CD14-positive monocyte (primary cell): ENCODE measurements around the gene FLRT1. TPM values are rescaled to one million over a fixed set of nuclear protein-coding genes. Genes with fewer than 3 reads are reported as not detected.

ENCODE experiments used
- DNase-seq, 3 donors: peaks; one replicate each; pipeline ENCODE4 v3.0.0-alpha.2; 2011 to 2022
- H2AFZ ChIP-seq: 2 replicates; pipeline ENCODE4 v1.6.0; 2012; ENCODE audit warnings: mild to moderate bottlenecking, low read depth, low read length, inconsistent platforms; ENCODE audit not compliant: insufficient read depth, poor library complexity, severe bottlenecking
- H3K27ac ChIP-seq, 2 donors: 1 replicate in 1 of 2; 2 replicates in 1 of 2; pipeline ENCODE4 v1.5.1; 2012 to 2013; ENCODE audit warnings: low read length in 2 of 2, control low read depth in 1 of 2, inconsistent platforms in 1 of 2, low read depth in 1 of 2, mild to moderate bottlenecking in 1 of 2
- H3K27me3 ChIP-seq, 2 donors: one replicate each; pipeline versions ENCODE4 v1.6.0 to v1.6.1; 2011 to 2013; ENCODE audit warnings: low read length in 2 of 2; ENCODE audit not compliant: control insufficient read depth in 2 of 2, insufficient read depth in 2 of 2
- H3K36me3 ChIP-seq, 2 donors: replicated peaks in 1 of 2; 1 replicate in 1 of 2; 2 replicates in 1 of 2; pipeline versions ENCODE4 v1.5.1 to v1.6.1; 2012 to 2013; ENCODE audit warnings: low read length in 2 of 2, control low read depth in 1 of 2, inconsistent platforms in 1 of 2, mild to moderate bottlenecking in 1 of 2; ENCODE audit not compliant: insufficient read depth in 2 of 2, control insufficient read depth in 1 of 2
- H3K4me1 ChIP-seq, 2 donors: 1 replicate in 1 of 2; 2 replicates in 1 of 2; pipeline versions ENCODE4 v1.5.1 to v1.6.1; 2012 to 2013; ENCODE audit warnings: low read length in 2 of 2, control low read depth in 1 of 2, inconsistent platforms in 1 of 2, mild to moderate bottlenecking in 1 of 2, moderate library complexity in 1 of 2; ENCODE audit not compliant: insufficient read depth in 2 of 2, control insufficient read depth in 1 of 2
- H3K4me2 ChIP-seq: replicated peaks from 2 replicates; pipeline ENCODE3; 2012; ENCODE audit warnings: low read length, moderate library complexity, mild to moderate bottlenecking; ENCODE audit not compliant: poor library complexity, severe bottlenecking; ENCODE audit errors: extremely low read depth
- H3K4me3 ChIP-seq, 3 experiments: fragments of 200-600 bp in 1 of 3; sonication (generic) in 1 of 3; replicated peaks in 1 of 3; 1 replicate in 2 of 3; 2 replicates in 1 of 3; pipeline ENCODE4 v1.5.1; 2011 to 2013; ENCODE audit warnings: low read length in 3 of 3, mild to moderate bottlenecking in 3 of 3, control low read depth in 2 of 3, low read depth in 2 of 3, inconsistent platforms in 1 of 3, moderate library complexity in 1 of 3
- H3K79me2 ChIP-seq: 2 replicates; pipeline ENCODE4 v1.6.0; 2012; ENCODE audit warnings: mild to moderate bottlenecking, control low read depth, inconsistent platforms, low read length, moderate library complexity; ENCODE audit not compliant: insufficient read depth
- H3K9ac ChIP-seq: 2 replicates; pipeline ENCODE4 v1.6.0; 2017; ENCODE audit warnings: low read length, mild to moderate bottlenecking; ENCODE audit not compliant: insufficient read depth, poor library complexity, severe bottlenecking
- H3K9me3 ChIP-seq, 2 donors: replicated peaks in 1 of 2; 1 replicate in 1 of 2; 2 replicates in 1 of 2; pipeline versions ENCODE4 v1.5.1 to v1.6.1; 2012 to 2013; ENCODE audit warnings: low read length in 2 of 2, control low read depth in 1 of 2; ENCODE audit not compliant: control insufficient read depth in 1 of 2, insufficient read depth in 1 of 2
- H4K20me1 ChIP-seq: 2 replicates; pipeline ENCODE4 v1.6.0; 2012; ENCODE audit warnings: mild to moderate bottlenecking, low read length, control low read depth, moderate library complexity; ENCODE audit not compliant: insufficient read depth
- H3K27ac Mint-ChIP-seq, 7 donors: one replicate each; pipeline ENCODE4 v1.8.0; 2020; ENCODE audit warnings: mild to moderate bottlenecking in 7 of 7, mixed read lengths in 7 of 7, moderate library complexity in 6 of 7, inconsistent platforms in 2 of 7
- H3K27me3 Mint-ChIP-seq, 3 donors: one replicate each; pipeline ENCODE4 v1.8.0; 2021 to 2022; ENCODE audit warnings: low read depth in 3 of 3, mild to moderate bottlenecking in 3 of 3, mixed read lengths in 3 of 3, moderate library complexity in 3 of 3, inconsistent platforms in 1 of 3
- H3K36me3 Mint-ChIP-seq, 2 donors: one replicate each; pipeline ENCODE4 v1.8.0; 2020; ENCODE audit warnings: mixed read lengths in 2 of 2, inconsistent platforms in 1 of 2, mild to moderate bottlenecking in 1 of 2
- H3K4me1 Mint-ChIP-seq: one replicate; pipeline ENCODE4 v1.8.0; 2020; ENCODE audit warnings: mild to moderate bottlenecking, mixed read lengths
- H3K4me3 Mint-ChIP-seq, 2 donors: one replicate each; pipeline ENCODE4 v1.8.0; 2020; ENCODE audit warnings: mild to moderate bottlenecking in 2 of 2, mixed read lengths in 2 of 2, moderate library complexity in 1 of 2
- H3K9me3 Mint-ChIP-seq, 7 donors: one replicate each; pipeline ENCODE4 v1.8.0; 2020 to 2022; ENCODE audit warnings: mixed read lengths in 7 of 7, mild to moderate bottlenecking in 6 of 7, moderate library complexity in 6 of 7, inconsistent platforms in 2 of 7
- WGBS: methylation state at CpG from one replicate; pipeline ENCODE4 v1.1.5; 2013; ENCODE audit warnings: missing lambda C conversion rate; ENCODE audit not compliant: insufficient coverage; 5-methylcytosine and 5-hydroxymethylcytosine counted together
- intact Hi-C, 2 donors: fragments of 100-400 bp; cut with micrococcal nuclease; formaldehyde crosslinking; loops; one replicate each; pipeline versions ENCODE4 v1.15.0 to v1.15.1; 2023
- polyA plus RNA-seq, 3 donors: library from polyadenylated mRNA; depleted of rRNA in 1 of 3; unstranded in 2 of 3; stranded (reverse) in 1 of 3; fragments of 300-500 nt in 2 of 3; fragments of >200 nt in 1 of 3; fragmentation: Illumina TruSeq in 2 of 3; gene quantifications; 1 replicate in 2 of 3; 2 replicates in 1 of 3; pipeline ENCODE4 v1.2.3, GENCODE V29; 2012 to 2021
- TF ChIP-seq, protein P1 (sequence below): fragments of 200-600 bp; IDR thresholded peaks from one replicate; pipeline ENCODE4 v1.8.0; 2022; ENCODE audit warnings: antibody characterized with exemption, mild to moderate bottlenecking

Gene FLRT1
- polyA plus RNA-seq, 3 donors = not detected

DNA sequence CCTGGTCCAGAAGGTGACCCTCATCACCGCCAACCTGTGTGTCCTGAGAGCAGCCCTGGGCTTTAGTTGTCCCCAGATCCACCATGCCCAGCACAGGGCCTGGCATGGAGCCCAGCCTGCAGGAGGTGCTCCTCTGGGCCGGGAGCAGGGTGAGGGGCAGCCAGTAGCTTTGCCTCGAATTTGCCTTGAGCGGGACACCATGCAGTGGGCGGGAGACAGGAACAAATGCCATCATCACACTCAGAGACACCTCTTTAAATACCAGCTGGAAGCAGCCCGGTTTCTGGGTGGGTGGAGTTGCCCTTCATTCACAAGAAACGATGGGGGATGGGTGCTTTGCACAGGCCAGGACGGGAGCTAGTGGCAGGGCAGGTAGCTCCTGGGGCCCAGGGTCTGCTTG lies 19.3 kb downstream of the FLRT1 start:
- H3K27me3 ChIP-seq = peaks cover 0 to 13% of the 10 kb centered on the region in 2 donors
- H3K9ac ChIP-seq = no peak overlapping the region
- Mint-ChIP-seq H3K9me3 (no peaks in the 10 kb centered on the region), H3K36me3 (no peaks in the 10 kb centered on the region), H3K27ac (no peak overlapping the region), H3K27me3 (peaks cover 12 to 17% (median 16%) of the 10 kb centered on the region in 3 donors), H3K4me3 (no peak overlapping the region), H3K4me1 (no peaks in the 10 kb centered on the region)
- H3K36me3 ChIP-seq = no peaks in the 10 kb centered on the region
- TF ChIP-seq, protein P1, sequence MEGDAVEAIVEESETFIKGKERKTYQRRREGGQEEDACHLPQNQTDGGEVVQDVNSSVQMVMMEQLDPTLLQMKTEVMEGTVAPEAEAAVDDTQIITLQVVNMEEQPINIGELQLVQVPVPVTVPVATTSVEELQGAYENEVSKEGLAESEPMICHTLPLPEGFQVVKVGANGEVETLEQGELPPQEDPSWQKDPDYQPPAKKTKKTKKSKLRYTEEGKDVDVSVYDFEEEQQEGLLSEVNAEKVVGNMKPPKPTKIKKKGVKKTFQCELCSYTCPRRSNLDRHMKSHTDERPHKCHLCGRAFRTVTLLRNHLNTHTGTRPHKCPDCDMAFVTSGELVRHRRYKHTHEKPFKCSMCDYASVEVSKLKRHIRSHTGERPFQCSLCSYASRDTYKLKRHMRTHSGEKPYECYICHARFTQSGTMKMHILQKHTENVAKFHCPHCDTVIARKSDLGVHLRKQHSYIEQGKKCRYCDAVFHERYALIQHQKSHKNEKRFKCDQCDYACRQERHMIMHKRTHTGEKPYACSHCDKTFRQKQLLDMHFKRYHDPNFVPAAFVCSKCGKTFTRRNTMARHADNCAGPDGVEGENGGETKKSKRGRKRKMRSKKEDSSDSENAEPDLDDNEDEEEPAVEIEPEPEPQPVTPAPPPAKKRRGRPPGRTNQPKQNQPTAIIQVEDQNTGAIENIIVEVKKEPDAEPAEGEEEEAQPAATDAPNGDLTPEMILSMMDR = no peak
- no peak overlapping the region for H3K4me2 ChIP-seq
- 95% methylated on average over 4 of the region's 8 CpGs for WGBS
- H3K9me3 ChIP-seq = no peaks in the 10 kb centered on the region
- peaks cover 0 to under 1% of the 10 kb centered on the region in 2 donors for H3K4me1 ChIP-seq
- H3K79me2 ChIP-seq = no peaks in the 10 kb centered on the region
- DNase-seq = no peak
- H4K20me1 ChIP-seq = no peaks in the 10 kb centered on the region
- intact Hi-C loops = no loop called here
- H3K4me3 ChIP-seq = no peak overlapping the region
- H2AFZ ChIP-seq = no peak overlapping the region
- no peak overlapping the region for H3K27ac ChIP-seq

DNA sequence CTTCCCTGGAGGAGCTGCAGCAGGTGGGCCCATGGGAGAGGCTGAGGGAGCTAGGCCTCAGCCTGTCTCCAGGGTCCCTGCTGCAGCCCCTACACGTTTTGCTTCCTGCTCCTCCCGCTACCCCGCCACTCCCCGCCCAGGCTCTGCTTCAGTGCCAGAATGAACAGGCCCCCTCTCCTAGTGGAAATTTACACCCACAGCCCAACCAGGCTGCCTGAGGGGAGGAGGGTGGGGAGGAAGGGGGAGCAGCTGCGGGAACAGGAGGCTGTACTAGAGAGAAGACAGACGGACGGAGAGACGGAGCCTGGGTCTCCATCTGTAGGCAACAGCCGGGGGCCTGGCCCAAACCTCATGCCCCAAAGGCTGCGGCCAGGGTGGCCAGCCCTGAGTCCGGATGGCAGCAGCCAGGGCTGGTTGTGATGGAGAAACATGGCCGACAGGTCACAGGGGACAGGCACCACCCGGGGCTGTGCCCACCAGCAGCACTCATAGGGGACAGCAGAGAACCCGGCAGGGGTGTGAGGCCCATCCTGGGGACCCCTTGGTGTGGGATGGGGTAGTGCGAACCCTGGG lies 20.6 kb downstream of the FLRT1 start:
- Mint-ChIP-seq H3K4me3 (no peak overlapping the region), H3K9me3 (peaks cover 0 to 3% (median 0%) of the 10 kb centered on the region in 7 donors), H3K4me1 (peaks cover 9% of the 10 kb centered on the region), H3K36me3 (peaks cover 0 to 1% of the 10 kb centered on the region in 2 donors), H3K27me3 (peaks cover 23 to 29% (median 27%) of the 10 kb centered on the region in 3 donors), H3K27ac (no peak overlapping the region)
- Histone ChIP-seq H3K27me3 (peaks cover 9 to 25% of the 10 kb centered on the region in 2 donors), H3K4me3 (no peak overlapping the region), H3K9me3 (peaks cover 0 to 3% of the 10 kb centered on the region in 2 donors), H3K79me2 (no peaks in the 10 kb centered on the region), H2AFZ (no peak overlapping the region), H4K20me1 (no peaks in the 10 kb centered on the region), H3K4me2 (no peak overlapping the region), H3K4me1 (peaks cover 10 to 13% of the 10 kb centered on the region in 2 donors), H3K9ac (no peak overlapping the region), H3K27ac (no peak overlapping the region), H3K36me3 (no peaks in the 10 kb centered on the region)
- TF ChIP-seq, protein P1 = no peak
- intact Hi-C loops = no loop called here
- 94% methylated on average over 9 of the region's 15 CpGs for WGBS
- no peak for DNase-seq
